Stimulated activated CD4-positive, alpha-beta T cell treated with anti-CD3 and anti-CD28 coated beads, Interleukin-15, amount 100 ng/mL, for 1 hour (primary cell): ENCODE results near the gene SLC12A5.

Experiments
- DNase-seq, 2 donors: peaks; one replicate each; pipeline ENCODE4 v3.0.0-alpha.2; 2020; ENCODE audit warnings: low read depth in 1 of 2, low spot score in 1 of 2

The SLC12A5 gene

DNA sequence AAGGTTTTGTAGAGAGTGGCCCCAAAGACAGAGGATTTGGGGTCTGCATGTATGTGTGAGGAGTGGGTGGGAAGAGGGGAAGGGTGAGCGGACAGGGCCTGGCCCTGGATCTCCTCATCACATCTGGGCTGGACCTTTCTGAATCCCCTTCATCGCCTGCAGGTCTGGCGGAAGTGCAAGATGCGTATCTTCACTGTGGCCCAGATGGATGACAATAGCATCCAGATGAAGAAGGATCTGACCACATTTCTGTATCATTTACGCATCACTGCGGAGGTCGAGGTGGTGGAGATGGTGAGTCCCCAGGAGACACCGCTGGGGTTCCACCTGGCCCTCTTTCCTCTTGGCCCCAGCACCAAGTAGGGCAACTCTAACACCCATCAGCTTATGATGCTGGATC is 24.4 kb downstream of the SLC12A5 start:
- no peak for DNase-seq

DNA sequence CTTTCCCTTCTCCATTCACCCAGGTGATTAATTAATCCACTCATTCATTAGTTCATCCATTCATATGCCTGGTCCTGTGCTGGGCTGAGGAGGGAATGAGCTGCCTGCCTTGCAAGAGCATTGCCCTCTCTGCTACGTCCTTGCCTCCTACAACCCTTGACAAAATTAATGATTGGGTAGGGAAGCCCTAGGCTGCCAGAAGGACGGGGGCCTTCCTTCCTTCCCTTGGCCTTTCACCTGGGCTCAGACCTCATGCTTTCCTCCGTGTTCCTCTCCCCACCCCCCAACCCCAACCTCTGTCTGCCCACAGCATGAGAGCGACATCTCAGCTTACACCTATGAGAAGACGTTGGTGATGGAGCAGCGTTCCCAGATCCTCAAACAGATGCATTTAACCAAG is 25.6 kb downstream of the SLC12A5 start:
- no peak for DNase-seq

DNA sequence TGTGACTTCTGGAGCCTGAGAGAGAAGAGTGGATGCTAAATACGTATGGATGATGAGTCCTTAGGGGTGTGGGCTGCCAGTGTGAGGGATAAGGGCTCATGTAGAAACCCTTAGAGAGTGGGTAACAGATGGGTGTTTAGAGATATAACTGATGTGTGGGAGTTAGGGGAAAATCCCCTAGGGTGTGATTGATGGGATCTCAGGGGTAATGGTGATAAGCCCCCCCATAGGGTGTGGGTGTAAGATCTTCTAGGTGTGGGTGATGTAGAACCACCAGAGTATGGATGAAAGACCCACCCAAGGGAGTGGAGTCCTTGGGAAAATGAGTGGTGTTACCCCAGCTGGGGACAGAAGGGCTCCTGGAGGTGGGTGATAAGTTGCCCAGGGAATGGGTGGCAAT is 26.3 kb downstream of the SLC12A5 start:
- DNase-seq, result no peak

DNA sequence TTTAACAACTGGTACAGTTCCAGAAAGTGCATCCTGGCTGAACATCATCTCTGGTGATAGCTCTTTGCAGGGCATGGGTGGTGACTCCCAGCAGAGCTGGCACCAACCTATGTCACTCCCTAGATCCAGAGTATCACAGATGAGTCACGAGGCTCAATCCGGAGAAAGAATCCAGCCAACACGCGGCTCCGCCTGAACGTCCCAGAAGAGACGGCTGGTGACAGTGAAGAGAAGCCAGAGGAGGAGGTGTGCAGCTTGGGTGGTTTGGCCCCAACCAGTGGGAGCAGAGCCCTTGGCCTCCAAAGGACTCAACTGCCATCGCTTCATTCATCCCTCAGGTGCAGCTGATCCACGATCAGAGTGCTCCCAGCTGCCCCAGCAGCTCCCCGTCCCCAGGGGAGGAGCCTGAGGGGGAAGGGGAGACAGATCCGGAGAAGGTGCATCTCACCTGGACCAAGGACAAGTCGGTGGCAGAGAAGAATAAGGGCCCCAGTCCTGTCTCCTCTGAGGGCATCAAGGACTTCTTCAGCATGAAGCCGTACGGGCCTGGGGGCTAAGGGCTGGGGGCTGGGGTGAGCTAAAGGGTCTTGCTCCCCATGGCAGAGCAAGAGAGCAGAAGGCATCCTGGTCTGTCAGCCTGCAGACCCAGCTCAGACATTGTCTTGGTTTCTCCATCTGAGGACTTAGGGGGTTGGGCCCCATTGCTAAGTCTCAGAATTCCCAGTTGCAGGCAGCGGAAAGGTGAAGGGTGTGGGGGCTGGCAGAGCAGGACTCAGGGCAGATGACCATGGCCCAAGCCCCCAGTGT is 27.2 kb downstream of the SLC12A5 start:
- no peak for DNase-seq

DNA sequence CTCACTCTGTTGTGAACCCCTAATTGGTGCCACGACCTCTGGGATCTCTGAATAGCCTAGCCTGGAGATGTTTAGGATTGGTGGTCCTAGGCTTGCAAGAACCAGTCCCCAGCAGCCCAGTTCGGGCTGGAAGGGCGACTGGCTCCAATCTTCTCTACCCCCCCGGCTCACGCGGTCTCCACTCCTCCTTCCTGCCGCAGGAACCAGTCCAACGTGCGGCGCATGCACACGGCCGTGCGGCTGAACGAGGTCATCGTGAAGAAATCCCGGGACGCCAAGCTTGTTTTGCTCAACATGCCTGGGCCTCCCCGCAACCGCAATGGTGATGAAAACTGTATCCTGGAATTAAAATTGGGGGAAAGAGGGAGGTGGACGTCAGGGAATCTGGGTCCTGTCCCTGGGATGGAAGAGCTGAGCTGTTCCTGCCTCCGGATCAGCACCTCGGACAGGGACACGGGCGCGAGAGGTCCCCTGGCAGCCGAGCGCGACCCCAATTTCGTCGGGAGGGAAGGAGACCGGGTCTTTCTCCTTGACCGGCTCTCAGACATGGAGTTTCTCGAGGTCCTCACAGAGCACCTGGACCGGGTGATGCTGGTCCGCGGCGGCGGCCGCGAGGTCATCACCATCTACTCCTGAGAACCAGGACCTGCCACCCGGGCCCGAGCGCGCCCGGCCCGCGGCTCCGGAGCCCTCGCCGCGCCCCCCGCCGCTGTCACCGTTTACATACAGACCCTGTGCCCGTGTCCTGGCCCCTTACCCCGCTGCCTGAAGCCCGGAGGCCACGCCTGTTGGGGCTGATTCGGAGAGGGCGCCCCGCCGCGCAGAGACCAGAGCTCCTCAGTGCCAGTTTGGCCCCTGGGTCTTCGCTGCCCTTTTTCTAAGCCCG is 28.2 kb downstream of the SLC12A5 start:
- no peak for DNase-seq

DNA sequence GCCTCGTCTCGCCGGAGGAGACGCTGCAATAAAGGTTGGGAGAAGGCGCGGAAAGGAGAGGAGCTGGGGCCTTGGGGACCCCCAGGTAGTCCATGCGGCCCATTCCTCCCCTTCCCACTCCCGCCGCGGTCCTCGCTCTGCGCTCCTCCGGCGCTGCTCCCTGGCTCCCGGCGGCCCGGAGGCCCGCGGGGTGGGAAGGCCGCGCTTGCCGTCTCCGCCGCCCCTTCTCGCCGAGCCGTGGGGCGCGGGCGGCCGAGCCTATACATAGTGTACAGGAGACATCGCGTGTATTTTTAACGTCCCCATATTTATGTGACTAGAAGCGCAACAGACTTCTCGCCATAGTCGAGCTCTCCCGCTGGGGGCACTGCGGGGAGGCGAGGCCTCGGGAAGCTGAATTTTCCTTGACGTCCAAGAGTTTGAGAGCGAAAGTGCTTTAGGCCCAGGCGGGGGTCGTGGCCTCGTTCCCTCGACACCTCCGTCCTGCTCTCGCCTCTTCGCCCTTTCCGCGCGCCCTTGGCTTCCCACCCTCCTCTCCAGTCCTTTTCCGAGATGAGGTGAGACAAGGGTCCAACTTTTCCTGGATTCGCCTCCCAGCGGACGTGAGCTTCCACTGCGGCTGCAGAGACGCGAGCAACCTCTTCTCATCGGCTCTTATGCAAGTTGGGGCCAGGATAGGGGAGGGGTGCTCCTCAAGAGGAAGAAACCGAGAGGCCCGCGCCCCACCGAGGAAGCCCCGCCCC is 29.0 kb downstream of the SLC12A5 start:
- DNase-seq, result no peak

DNA sequence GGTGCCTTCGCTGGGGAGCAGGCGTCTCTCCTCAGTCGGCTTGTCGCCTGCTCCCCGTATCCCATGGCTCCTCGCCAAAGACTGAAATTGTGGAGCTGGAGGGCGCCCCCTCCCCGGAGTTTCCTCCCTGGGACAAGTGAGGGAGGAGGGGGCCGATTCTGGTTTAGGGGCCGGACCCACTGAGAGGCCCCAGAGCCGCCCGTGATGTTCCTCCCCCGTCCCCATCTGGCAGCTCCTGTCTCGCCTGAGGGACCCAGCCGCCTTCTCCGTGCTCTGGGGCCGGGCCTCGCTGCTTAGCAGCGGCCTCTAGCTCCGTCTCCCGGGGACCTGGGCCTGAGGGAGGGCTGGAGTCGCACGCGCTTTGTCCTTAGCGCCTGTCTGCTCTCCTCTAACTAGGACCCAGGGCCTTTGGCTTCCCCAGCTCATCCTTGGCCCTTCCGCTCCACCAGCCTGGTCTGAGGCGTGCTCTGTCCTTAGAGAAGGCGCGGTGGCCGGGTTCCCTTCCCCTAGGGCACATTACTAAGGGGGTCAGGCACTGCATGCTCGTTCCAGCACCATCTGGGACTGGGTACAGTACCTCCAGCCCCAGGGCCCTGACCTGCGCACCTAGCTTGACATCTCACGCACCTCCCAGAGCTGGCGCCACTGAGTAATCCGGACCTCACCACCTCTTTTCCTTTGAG is 29.7 kb downstream of the SLC12A5 start:
- no peak for DNase-seq

DNA sequence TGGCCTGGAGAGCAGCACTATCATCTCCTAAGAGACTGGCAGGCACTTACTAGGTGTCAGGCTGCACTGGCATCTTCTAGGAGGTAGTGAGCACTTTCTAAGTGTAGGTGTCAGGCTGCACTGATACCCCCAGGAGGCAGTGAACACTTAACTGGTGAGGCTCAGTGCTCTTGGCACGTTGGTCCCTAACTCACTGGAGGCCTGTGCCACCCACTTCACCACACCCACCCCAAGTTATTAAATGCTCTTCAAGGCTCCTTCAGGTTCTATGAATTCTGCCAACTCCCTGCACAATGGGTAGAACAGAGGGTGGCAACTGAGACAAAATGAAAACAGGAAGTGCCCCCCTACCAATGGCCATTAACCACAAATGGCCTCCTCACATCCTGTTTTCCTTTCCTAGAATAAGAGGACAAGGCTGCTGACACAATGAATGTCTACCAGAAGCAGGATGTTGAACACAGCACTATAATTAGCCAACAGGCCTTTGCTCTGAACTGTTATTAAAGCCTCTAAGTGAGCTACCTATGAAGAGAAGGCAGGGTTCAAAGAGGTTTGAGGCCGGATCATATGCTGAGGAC is 31.4 kb downstream of the SLC12A5 start:
- no peak for DNase-seq

DNA sequence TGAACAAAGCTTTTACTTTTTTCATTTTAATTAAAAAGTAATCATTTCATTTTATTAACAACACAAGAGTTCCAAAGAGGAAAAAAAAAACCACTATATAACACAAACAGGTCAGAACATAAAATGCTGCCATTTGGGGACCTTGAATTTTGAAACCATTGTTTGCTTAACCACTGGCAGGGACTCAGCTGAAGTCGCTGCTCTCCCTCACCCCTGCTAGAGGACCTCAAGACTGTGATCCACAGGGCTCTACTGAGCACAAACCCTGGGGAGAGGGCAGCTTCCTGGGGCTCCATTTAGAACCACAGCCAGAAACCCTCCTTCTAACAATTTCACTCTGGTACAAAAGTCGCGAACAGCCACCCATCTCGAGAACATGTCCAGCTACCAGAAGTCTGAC is 32.0 kb downstream of the SLC12A5 start:
- no peak for DNase-seq

DNA sequence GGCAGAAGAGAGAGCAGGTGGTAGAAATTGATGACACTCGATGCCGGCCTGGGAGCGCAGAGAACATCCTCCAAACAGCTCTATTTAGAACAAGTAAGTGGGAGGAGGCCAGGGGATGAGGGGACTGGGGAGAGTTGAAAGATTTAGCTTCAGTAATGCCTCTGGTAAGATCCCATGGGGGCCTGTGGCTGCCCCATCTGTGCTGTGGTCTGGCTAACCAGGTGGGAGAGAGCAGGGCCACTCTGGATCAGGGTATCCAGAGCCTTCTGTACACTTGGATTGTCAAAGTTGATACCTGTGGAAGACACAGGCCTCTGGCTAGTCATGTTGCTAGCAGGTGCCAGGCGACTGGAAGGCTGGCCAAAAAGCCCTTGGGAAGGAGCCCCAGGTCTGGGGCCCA is 33.1 kb downstream of the SLC12A5 start:
- DNase-seq, result no peak

DNA sequence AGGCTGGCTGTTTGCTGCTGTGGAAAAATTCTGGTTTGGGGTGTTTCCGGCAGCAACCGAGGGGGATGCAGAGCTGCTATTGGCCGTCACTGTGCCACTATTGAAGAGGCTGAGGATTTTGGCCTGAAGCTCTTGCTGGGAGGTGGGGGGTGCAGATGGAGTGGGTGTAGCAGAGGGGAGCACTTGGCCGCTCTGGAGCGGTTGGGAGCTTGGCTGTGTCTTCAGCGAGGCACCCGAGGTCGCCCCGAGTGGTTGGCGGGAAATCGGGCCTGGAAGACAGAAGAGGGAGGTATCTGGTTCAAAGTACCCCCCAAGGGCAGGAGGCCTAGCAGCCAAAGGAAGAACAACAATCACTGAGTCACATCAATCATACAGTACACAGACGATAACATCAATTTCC is 33.6 kb downstream of the SLC12A5 start:
- DNase-seq, result no peak

DNA sequence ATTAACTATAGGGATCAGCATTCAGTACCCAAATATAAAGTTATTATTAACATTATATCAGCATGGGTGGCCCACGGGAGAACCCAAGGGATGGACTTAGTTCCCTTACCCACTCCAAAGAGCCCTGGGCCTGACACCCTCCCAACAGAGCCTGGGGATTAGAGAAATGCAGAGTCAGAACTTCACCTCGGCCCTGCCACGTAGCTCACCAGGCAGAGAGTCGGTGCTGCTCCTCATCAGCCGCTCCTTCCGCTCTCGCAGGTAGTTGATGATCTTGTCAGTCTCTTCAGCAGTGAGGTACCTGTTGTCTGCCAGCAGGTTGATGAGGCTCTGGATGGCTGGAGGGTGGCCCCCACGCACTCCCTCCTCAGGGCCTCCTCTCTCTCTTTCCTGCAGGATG is 34.1 kb downstream of the SLC12A5 start:
- no peak for DNase-seq

DNA sequence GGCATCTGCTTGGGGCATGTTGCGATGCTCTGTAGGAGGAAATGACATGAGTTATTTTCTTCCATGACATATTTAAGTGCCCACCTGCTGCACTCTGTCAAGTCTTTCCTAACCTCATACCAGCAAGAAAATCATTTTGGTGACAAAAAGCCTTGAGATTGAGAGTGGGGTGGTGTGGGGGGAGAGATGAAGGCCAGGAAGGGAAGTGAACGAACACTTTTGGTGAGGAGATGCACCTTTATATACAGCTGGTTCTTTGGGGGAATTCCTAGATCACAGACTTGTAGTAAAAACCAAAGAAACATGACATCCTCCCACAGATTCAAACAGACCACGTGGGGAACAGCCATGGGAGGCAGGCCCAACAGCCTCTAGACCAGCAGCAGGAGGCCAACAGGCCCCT is 34.6 kb downstream of the SLC12A5 start:
- no peak for DNase-seq

DNA sequence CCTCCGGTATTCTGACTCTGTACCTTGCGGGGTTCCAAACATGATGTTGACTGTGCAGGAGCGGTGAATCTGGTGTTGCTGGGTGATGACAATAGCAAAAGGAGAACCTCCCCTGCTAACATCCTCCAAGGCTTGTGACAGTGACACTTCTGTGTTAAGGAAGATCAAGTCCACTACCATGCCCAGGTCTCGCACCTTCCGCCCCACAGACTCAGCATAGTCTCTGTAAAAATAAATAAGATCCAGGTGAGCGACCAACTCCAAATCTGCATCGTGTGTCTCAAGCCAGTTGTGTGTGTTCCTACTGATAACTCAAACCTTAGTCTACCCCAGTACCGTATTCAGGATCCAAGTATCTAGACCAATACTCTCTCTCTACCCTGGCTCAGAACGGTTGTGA is 36.0 kb downstream of the SLC12A5 start:
- DNase-seq, result no peak

DNA sequence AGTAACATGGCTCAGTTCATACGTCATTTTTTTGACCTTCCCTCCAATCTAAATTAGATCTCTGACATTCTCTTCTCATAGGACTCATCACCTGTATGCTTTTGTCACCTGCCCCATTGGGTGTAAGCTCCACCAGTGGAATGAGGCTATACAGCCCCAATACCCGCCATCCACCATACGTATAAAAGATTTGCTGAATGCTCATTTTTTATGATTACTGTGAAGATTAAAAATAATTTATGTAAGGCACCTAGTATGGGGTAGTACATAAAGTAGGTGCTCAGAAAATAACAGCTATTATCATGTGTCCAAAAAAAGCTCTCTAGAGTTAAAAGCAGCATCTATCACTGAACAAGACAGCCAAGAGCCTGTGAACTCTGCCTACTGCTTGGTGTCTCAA is 36.7 kb downstream of the SLC12A5 start:
- no peak for DNase-seq

DNA sequence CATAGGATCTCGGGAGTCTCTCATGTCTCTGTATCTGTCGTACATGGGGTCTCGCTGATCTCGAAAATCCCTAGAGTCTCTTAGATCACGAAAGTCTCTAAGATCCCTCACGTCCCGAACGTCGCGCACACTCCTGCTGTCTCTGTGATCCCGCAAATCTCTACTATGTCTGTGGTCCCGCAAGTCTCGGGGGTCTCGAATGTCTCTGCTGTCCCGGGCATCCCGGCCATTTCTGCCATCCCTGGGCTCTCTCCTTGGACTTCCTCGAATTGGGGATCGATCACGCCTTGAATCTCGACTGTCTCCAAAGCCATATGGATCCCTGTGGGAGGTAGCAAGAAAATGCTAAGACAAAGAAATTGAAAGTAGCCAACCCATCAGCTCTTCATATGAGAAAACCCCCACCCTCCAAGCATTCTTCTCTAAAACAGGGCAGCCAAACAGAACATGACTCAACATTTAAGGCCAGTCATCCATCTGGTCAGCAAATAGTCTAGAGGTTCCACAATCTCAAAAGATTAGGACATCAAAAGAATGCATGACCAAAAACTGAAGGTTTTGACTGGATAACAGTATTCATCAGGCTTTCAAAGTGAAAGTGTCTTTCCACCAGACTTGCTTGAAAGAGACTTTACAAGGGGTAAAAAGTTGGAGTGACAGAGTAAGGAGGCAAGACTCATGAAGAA is 41.3 kb downstream of the SLC12A5 start:
- DNase-seq, result no peak

DNA sequence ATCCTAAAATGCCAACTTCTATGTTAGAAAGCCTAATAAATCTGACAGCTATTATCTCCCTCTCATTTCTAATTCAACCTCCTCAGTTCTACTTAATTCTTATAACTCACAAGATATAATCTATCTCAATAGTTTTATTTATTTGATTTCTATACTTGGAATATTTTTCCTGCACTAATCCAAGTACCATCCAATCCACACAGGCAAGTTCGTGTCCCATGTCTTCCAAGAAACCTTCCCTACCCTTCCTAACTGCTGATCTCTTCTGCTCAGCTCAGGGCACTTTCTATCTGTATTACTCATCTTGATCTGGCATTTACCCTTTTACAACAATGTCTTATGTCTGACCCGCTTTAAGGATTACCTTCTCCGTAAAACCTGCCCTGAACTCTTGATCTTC is 42.6 kb downstream of the SLC12A5 start:
- DNase-seq, result no peak

DNA sequence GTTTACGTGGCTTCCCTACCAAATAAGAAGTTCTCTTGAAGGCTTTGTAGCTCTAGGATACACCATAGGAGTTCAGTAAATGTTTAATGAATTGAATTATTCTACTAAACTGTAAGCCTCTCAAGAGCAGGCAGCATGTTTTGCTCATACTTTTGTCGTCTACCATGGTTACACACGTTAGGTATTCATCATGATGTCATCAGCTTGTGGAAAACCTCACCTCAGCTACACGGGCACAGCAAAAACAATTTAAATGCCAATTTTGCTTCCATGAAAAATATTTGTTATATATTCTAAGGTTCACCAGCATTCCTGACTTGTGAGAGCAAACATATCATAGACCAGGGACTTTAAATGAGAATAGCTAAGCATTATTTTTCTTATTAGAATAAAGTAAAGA is 44.0 kb downstream of the SLC12A5 start:
- no peak for DNase-seq

DNA sequence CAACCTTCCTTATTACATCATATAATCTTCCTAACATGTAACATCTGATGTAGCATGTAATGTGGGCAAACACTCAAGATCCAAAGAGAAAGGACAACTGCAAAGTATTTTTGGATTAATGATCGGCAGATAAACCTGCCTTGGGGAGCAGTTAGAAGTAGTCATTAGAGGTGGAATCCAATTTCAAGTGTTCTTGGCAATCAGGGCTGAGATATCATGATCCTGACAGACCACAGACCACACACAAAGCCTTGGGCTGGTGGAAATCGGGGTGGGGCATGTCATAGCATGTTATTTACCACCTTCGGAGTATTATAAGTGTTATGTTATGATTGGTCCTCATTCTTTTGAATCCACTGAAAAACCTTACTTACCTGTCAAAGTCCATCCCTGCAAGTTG is 44.4 kb downstream of the SLC12A5 start:
- DNase-seq, result no peak

DNA sequence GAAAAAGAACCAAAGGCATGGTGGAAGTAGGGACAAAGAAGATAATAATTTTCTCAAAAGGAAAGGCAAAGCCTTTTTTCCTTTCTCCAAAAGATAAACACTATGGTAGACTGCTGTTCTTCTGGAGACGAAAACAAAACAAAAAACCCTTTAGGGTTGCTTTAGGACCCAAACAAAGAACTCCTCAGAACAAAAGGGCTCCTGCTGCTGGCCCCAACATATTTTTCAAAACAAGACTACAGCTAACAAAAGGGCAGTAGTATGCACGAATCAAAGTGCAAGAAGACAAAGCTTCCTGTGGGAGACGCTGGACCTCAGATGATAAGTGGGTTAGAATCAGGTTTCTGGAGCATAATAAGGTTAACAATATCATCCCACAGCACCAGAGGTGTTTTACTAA is 45.0 kb downstream of the SLC12A5 start:
- DNase-seq, result no peak
